GM12892 (cell line): ENCODE results near the gene EEPD1.

Source experiments
- DNase-seq: peaks from one replicate; pipeline ENCODE4 v3.0.0; 2011; ENCODE audit not compliant: insufficient read length
- FAIRE-seq: peaks from 2 replicates; lab custom pipeline; 2011; peaks lifted over from hg19 to GRCh38; lab: Jason Lieb, UNC
- POLR2A ChIP-seq: IDR thresholded peaks from 2 replicates; pipeline ENCODE4 v1.6.1; 2011; ENCODE audit warnings: low read depth, low read length, control low read depth
- POLR2AphosphoS5 ChIP-seq: IDR thresholded peaks from 2 replicates; pipeline ENCODE4 v1.6.1; 2011; ENCODE audit warnings: low read depth, low read length, control low read depth
- TAF1 ChIP-seq: IDR thresholded peaks from 2 replicates; pipeline ENCODE4 v1.6.1; 2011; ENCODE audit warnings: low read depth, mild to moderate bottlenecking, control low read depth, low read length, borderline replicate concordance

Gene EEPD1

DNA sequence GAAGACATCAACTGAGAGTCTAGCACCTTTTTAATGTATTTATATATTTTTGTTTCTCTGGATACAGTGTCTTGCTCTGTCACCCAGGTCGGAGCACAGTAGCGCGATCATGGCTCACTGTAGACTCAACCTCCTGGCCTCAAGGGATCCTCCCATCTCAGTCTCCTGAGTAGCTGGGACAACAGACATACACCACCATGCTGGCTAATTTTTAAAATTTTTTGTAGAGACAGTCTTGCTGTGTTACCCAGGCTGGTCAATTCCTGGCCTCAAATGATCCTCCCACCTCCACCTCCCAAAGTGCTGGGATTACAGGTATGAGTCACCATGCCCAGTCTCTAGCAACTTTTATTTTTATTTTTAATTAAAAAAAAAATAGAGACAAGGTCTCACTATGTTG is 185.2 kb downstream of the EEPD1 start:
- TF ChIP-seq TAF1 (no peak), POLR2AphosphoS5 (no peak), POLR2A (no peak)
- FAIRE-seq = no peak
- no peak for DNase-seq

DNA sequence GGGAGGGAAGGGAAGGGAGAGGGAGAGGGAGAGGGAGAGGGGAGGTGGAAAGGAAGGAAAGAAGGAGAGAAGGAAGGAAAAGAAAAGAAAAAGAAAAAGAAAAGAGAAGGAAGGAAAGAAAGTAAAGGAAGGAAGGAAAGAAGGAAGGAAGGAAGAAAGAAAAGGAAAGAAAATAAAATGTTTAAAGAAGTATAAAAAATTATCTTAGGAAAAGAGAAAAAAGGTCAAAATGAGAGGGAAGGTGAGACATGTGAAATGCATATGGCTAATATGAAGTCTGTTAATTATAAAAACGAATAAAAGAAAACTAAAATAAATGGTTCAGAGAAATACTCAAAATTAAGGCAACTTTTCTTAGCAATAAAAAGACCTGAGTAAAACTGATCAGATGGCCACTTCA is 190.5 kb downstream of the EEPD1 start:
- FAIRE-seq = no peak
- TF ChIP-seq POLR2A = no peak
- no peak for TF ChIP-seq TAF1
- TF ChIP-seq POLR2AphosphoS5 = no peak
- no peak for DNase-seq

DNA sequence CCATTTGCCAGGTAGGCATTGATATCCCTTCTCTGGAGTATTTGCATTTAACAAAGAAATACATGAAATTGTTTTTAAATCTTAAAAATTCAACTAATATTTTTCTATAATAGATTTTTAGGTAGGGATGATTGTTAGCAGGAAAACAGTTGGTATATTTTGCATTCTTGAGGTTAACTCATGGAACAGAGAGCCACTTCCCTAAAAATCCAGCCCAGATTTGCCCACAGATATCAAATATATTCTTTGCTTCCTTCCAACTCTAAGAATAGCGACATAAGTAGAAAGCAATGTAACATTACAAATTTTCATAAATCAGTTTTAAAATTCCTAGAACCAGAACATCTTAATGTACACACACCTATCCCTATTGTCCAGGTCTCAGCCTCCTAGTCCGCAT is 191.6 kb downstream of the EEPD1 start:
- no peak for DNase-seq
- no peak for TF ChIP-seq POLR2A
- no peak for TF ChIP-seq TAF1
- TF ChIP-seq POLR2AphosphoS5 = no peak
- no peak for FAIRE-seq

DNA sequence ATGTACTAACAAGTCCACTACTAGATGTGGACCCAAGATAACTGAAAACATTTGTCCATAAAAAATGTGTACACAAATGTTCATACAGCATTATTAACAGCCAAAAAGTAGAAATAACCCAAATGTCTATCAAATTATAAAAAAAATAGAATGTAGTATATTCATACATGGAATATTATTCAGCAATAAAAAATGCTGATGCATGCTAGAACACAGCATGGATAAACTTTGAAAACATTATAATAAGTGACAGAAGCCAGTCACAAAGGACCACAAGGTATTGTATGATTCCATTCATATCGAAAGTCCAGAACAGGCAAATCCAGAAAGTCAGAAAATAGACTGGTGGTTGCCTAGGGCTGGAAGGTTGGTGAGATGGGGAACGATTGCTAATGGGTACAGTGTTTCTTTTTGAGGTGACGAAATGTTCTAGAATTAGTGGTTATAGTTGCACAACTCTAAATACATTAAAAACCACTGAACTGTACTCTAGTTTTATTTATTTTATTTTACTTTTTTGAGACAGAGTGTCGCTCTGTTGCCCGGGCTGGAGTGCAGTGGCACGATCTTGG is 193.3 kb downstream of the EEPD1 start:
- TF ChIP-seq POLR2A (no peak), POLR2AphosphoS5 (no peak), TAF1 (no peak)
- FAIRE-seq = no peak
- no peak for DNase-seq

DNA sequence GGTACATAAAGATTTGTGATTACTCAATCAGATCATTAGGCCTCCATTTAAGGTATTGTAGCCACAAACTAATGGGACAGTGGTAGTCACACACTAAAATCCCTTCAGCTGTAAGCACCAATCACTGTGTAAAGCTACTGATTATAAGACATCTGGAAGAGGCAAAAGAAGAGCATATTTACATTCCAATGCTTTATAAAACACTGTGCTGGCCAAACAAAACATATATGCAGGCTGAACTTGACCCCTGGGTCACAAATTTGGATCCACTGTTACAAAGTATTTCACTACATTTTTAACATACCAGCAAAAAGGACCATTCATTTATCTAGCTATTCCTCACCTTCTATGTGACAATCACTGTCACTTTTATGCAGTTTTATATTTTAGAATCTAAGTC is 195.2 kb downstream of the EEPD1 start:
- no peak for FAIRE-seq
- DNase-seq = no peak
- no peak for TF ChIP-seq POLR2A

DNA sequence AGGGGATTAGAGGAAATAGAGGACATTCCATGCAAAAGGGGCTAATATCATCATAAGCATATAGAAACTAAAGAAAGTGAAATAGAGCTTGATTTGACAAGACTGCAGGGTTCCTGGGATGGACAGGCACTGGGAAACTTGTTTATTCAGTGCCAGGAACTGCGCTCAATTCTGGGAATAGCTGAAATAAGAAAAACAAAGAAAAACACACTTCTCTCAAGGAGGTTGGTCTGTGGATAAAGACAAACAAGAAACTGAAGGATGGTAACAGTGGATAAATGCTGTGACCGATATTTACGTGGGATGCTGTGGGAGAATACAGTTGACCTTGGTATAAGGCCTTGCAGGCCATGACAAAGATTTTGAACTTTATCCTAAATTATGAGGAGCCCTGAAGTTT is 195.7 kb downstream of the EEPD1 start:
- FAIRE-seq = no peak
- TF ChIP-seq POLR2AphosphoS5 (no peak), TAF1 (no peak), POLR2A (no peak)
- no peak for DNase-seq

DNA sequence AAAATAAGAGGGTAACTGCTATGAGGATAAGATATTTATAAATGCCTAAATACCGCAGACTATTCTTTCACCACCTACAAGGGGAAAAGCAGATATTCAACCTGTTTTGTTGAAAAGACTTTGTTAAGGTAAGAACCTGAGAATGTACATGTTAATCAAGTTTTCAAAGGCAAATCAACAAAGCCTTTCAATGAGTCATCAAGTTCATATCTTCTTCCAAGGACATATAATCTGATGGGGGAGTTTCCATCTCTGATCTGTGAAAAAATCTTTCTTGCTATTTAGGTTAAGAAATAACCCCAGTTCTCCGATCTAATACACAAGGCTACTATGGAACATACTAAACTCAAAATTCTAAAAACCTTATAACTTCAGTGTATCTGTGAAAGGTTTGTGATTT is 196.6 kb downstream of the EEPD1 start:
- no peak for FAIRE-seq

More for the DNA sequence above, 196.6 kb downstream of the EEPD1 start:
- no peak for DNase-seq
- no peak for TF ChIP-seq TAF1
- no peak for TF ChIP-seq POLR2A
- no peak for TF ChIP-seq POLR2AphosphoS5
